Neural cell (in vitro differentiated cells): ENCODE measurements around the gene DNAJC7. TPM values are rescaled to one million over a fixed set of nuclear protein-coding genes. Genes with fewer than 3 reads are reported as not detected.

Experiments
- H2AFZ ChIP-seq: fragments of 200-600, 300-800 bp; sonication (generic), shearing (Covaris generic); 2 replicates; pipeline ENCODE4 v1.6.0; 2014; ENCODE audit warnings: low read depth, mild to moderate bottlenecking, antibody characterized with exemption, low read length, moderate library complexity
- H3F3A ChIP-seq: fragments of 200-600 bp; shearing (Covaris generic); 2 replicates; pipeline ENCODE4 v1.6.1; 2016; ENCODE audit warnings: mild to moderate bottlenecking, moderate library complexity, mixed read lengths, antibody characterized with exemption, low read length; ENCODE audit not compliant: insufficient read depth, poor library complexity, severe bottlenecking
- H3K27ac ChIP-seq: fragments of 200-600, 300-800 bp; sonication (generic), shearing (Covaris generic); 2 replicates; pipeline ENCODE4 v1.5.1; 2014; ENCODE audit warnings: mild to moderate bottlenecking, low read length, moderate library complexity
- H3K27me3 ChIP-seq: fragments of 300-800, 200-600 bp; sonication (generic), shearing (Covaris generic); 2 replicates; pipeline ENCODE4 v1.6.0; 2014; ENCODE audit warnings: mild to moderate bottlenecking, low read depth, low read length, moderate library complexity; ENCODE audit not compliant: insufficient read depth
- H3K36me3 ChIP-seq: fragments of 300-800, 200-600 bp; sonication (generic), shearing (Covaris generic); 2 replicates; pipeline ENCODE4 v1.5.1; 2014; ENCODE audit warnings: mild to moderate bottlenecking, antibody characterized with exemption, low read length, moderate library complexity; ENCODE audit not compliant: insufficient read depth
- H3K4me2 ChIP-seq: fragments of 300-800, 200-600 bp; sonication (generic), shearing (Covaris generic); 2 replicates; pipeline ENCODE4 v1.6.0; 2014; ENCODE audit warnings: mild to moderate bottlenecking, low read length
- H3K4me3 ChIP-seq: fragments of 300-800, 200-600 bp; sonication (generic), shearing (Covaris generic); 2 replicates; pipeline ENCODE4 v1.5.1; 2014; ENCODE audit warnings: mild to moderate bottlenecking, low read length, moderate library complexity
- H3K79me2 ChIP-seq: fragments of 200-600 bp; shearing (Covaris generic); replicated peaks from 2 replicates; pipeline ENCODE4 v1.6.0; 2014; ENCODE audit warnings: mild to moderate bottlenecking, low read length, moderate library complexity; ENCODE audit not compliant: insufficient read depth
- H3K9ac ChIP-seq: fragments of 300-800, 200-600 bp; sonication (generic), shearing (Covaris generic); 2 replicates; pipeline ENCODE4 v1.6.1; 2016; ENCODE audit warnings: mild to moderate bottlenecking, low read length, mixed read lengths
- H3K9me2 ChIP-seq: fragments of 200-600 bp; shearing (Covaris generic); 2 replicates; pipeline ENCODE4 v1.6.1; 2016; ENCODE audit warnings: mild to moderate bottlenecking, low read length, mixed read lengths; ENCODE audit not compliant: insufficient read depth
- H3K9me3 ChIP-seq: fragments of 200-600, 300-800 bp; sonication (generic), shearing (Covaris generic); 2 replicates; pipeline ENCODE4 v1.6.1; 2016; ENCODE audit warnings: mild to moderate bottlenecking, mixed run types, low read length, moderate library complexity, mixed read lengths
- H4K20me1 ChIP-seq: fragments of 200-600 bp; shearing (Covaris generic); 2 replicates; pipeline ENCODE4 v1.6.1; 2016; ENCODE audit warnings: mild to moderate bottlenecking, mixed run types; ENCODE audit not compliant: insufficient read depth
- CTCF ChIP-seq: fragments of 450-650 bp; IDR thresholded peaks from 2 replicates; pipeline ENCODE4 v1.5.1; 2014; ENCODE audit warnings: antibody characterized with exemption, mild to moderate bottlenecking, moderate library complexity; ENCODE audit not compliant: poor library complexity, severe bottlenecking
- EP300 ChIP-seq: fragments of 450-650 bp; conservative IDR thresholded peaks from 2 replicates; pipeline ENCODE4 v1.6.1; 2014; ENCODE audit warnings: antibody characterized with exemption, mild to moderate bottlenecking, moderate library complexity; ENCODE audit not compliant: poor library complexity, severe bottlenecking
- EZH2 ChIP-seq: fragments of 200-600, 300-800 bp; shearing (Covaris generic), sonication (generic); IDR thresholded peaks from 2 replicates; pipeline ENCODE4 v1.6.1; 2014; ENCODE audit warnings: antibody characterized with exemption, low read length, borderline replicate concordance, mild to moderate bottlenecking; ENCODE audit not compliant: insufficient read depth, poor library complexity, severe bottlenecking
- MXI1 ChIP-seq: fragments of 450-650 bp; conservative IDR thresholded peaks from 2 replicates; pipeline ENCODE4 v1.6.1; 2014; ENCODE audit warnings: antibody characterized with exemption, mild to moderate bottlenecking; ENCODE audit not compliant: poor library complexity, severe bottlenecking
- POLR2AphosphoS5 ChIP-seq: IDR thresholded peaks from 2 replicates; pipeline ENCODE4 v1.6.1; 2012
- RAD21 ChIP-seq: fragments of 450-650 bp; conservative IDR thresholded peaks from 2 replicates; pipeline ENCODE4 v1.6.1; 2014; ENCODE audit warnings: antibody characterized with exemption, mild to moderate bottlenecking, moderate library complexity
- REST ChIP-seq: IDR thresholded peaks from 2 replicates; pipeline ENCODE4 v1.6.1; 2012; ENCODE audit warnings: borderline replicate concordance
- SMC3 ChIP-seq: fragments of 450-650 bp; conservative IDR thresholded peaks from 2 replicates; pipeline ENCODE4 v1.6.1; 2014; ENCODE audit warnings: antibody characterized with exemption, mild to moderate bottlenecking, moderate library complexity; ENCODE audit not compliant: poor library complexity
- TAF1 ChIP-seq: IDR thresholded peaks from 2 replicates; pipeline ENCODE4 v1.6.1; 2012; ENCODE audit warnings: low read depth
- polyA plus RNA-seq: library from polyadenylated mRNA; depleted of rRNA; stranded (reverse); fragments of >200 nt; gene quantifications from 2 replicates; pipeline ENCODE4 v1.2.3, GENCODE V29; 2014

The DNAJC7 gene
- polyA plus RNA-seq, 1 donor from 2014 or later: 126 TPM

DNA sequence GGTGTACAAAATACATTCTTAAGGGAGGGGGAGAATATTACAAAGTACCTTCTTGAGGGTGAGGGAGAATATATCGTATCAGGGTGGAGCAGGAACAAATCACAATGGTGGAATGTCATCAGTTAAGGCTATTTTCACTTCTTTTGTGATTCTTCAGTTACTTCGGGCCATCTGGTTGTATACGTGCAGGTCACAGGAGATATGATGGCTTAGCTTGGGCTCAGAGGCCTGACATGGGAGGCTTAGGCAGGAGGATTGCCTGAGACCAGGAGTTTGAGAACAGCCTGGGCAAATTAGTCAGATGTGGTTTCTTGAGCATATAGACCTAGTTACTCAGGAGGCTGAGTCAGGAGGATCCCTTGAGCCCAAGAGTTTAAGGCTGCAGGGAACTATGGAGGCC lies 73.7 kb downstream of the DNAJC7 start:
- Histone ChIP-seq H3K9me2 (no peaks in the 10 kb centered on the region), H3K9ac (no peak overlapping the region), H3K4me2 (no peak overlapping the region), H3K4me3 (no peak overlapping the region), H3K27ac (no peak overlapping the region), H3F3A (no peaks in the 10 kb centered on the region), H3K79me2 (no peaks in the 10 kb centered on the region), H3K9me3 (no peaks in the 10 kb centered on the region), H4K20me1 (no peaks in the 10 kb centered on the region), H3K27me3 (no peaks in the 10 kb centered on the region), H2AFZ (no peak overlapping the region), H3K36me3 (no peaks in the 10 kb centered on the region)
- TF ChIP-seq EZH2 (no peak), CTCF (no peak), TAF1 (no peak), REST (no peak), MXI1 (no peak), EP300 (no peak), POLR2AphosphoS5 (no peak), SMC3 (no peak), RAD21 (no peak)

- no peaks in the 10 kb centered on the region for H4K20me1 ChIP-seq
- no peak overlapping the region for H2AFZ ChIP-seq
- no peak overlapping the region for H3K4me2 ChIP-seq
- no peaks in the 10 kb centered on the region for H3K27me3 ChIP-seq
- no peaks in the 10 kb centered on the region for H3K9me3 ChIP-seq
- no peaks in the 10 kb centered on the region for H3K79me2 ChIP-seq
- H3K27ac ChIP-seq: no peak overlapping the region
- H3F3A ChIP-seq: no peaks in the 10 kb centered on the region
- H3K9me2 ChIP-seq: no peaks in the 10 kb centered on the region
- no peak for TF ChIP-seq EP300
- TF ChIP-seq MXI1: no peak
- no peak for TF ChIP-seq POLR2AphosphoS5
- no peak for TF ChIP-seq SMC3
- no peaks in the 10 kb centered on the region for H3K36me3 ChIP-seq
- H3K4me3 ChIP-seq: no peak overlapping the region
- H3K9ac ChIP-seq: no peak overlapping the region
Observed at GRCh38 chr17:41942626-41943373, 74.4 kb downstream of the DNAJC7 start.
